GM19463 (cell line): ENCODE results near the gene MMS19.

Experiments
- ATAC-seq: cut with Tn5 transposase; IDR thresholded peaks from one replicate; pipeline ENCODE4 v1.9.1; 2021; ENCODE audit warnings: mild to moderate bottlenecking, moderate library complexity; ENCODE audit not compliant: unreplicated experiment

Gene MMS19, protein sequence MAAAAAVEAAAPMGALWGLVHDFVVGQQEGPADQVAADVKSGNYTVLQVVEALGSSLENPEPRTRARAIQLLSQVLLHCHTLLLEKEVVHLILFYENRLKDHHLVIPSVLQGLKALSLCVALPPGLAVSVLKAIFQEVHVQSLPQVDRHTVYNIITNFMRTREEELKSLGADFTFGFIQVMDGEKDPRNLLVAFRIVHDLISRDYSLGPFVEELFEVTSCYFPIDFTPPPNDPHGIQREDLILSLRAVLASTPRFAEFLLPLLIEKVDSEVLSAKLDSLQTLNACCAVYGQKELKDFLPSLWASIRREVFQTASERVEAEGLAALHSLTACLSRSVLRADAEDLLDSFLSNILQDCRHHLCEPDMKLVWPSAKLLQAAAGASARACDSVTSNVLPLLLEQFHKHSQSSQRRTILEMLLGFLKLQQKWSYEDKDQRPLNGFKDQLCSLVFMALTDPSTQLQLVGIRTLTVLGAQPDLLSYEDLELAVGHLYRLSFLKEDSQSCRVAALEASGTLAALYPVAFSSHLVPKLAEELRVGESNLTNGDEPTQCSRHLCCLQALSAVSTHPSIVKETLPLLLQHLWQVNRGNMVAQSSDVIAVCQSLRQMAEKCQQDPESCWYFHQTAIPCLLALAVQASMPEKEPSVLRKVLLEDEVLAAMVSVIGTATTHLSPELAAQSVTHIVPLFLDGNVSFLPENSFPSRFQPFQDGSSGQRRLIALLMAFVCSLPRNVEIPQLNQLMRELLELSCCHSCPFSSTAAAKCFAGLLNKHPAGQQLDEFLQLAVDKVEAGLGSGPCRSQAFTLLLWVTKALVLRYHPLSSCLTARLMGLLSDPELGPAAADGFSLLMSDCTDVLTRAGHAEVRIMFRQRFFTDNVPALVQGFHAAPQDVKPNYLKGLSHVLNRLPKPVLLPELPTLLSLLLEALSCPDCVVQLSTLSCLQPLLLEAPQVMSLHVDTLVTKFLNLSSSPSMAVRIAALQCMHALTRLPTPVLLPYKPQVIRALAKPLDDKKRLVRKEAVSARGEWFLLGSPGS

DNA sequence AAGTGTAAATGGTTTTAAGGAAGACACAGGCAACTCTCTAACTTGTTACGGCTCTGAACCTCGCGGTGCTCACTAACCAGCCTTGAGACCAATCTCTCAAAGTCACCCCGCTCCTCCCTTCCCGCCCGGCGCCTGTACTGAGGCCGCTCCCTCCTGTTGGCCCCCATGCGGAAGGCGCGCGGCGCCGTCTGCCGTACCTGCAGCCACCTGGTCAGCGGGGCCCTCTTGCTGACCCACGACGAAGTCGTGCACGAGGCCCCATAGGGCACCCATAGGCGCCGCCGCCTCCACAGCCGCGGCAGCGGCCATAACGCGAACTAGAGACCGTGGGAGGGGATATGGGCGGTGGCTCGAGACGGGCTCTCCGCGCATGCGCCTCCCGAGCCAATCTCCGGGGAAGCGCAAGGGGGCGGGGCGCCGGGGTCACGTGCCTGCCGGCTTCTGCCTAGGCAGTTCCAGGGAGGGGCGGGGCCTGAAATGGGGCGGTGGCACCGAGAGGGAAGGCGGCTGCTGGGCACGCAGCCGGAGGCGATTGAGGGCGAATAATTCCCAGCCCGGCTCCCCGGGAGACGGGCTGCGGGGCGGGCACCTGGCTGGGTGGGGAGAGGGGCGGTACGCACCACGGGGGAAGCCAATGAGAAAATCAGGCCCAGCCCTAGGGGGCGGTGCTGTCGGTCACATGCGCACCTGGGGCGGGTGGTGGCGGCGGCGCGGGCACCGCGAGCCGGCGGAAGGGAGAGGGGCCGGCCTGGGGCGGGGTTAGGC, at the start of gene MMS19:
Gene MMS19 (minus strand): TSS at position 347 of the 765 bp plus-strand sequence. CDS start 38 bp downstream, at position 309.
- peak; percentile 89 for ATAC-seq

GRCh38 chr10:97547962-97548361, 49.7 kb upstream of the MMS19 start:
- ATAC-seq: no peak

- ATAC-seq: no peak
Observed at GRCh38 chr10:97547271-97547600, 49.0 kb upstream of the MMS19 start.

GRCh38 chr10:97546456-97547270, 48.4 kb upstream of the MMS19 start:
- no peak for ATAC-seq

GRCh38 chr10:97543025-97543546, 44.9 kb upstream of the MMS19 start:
- peak; percentile 62 for ATAC-seq

- ATAC-seq: no peak
Observed at GRCh38 chr10:97542169-97543024, 44.2 kb upstream of the MMS19 start.

DNA sequence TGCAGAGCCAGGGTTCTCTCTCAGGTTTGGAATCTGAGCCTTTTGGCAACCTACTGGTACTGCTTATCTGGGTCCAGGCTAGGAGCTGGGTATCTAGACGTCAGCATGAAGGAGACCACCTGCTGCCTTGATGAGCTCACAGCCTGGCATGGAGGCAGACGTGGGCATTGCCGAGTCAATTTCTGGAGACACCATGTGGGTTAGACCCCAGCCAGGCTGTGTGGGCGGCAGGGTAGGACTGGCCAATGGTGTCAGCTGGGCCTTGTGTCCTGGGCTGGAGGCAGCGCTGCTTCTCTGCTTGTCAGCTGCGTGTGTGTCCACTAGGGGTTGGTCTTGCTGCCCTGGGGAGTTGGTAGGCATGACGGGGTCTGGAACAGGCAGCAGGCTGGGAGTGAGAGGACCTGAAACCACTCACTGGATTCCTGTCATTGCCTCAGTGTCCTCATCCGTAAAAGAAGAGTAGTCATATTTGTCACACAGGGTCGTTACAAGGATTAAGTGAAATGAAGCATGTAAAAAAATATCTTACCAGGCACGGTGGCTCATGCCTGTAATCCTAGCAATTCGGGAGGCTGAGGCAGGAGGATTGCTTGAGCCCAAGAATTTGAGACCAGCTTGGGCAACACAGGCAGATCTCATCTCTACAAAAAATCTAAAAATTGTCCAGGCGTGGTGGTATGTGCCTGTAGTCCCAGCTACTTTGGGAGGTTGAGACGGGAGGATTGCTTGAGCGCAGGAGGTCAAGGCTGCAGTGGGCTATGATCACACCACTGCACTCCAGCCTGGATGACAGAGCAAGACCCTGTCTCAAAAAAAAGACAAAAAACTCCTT, 42.7 kb upstream of the MMS19 start:
- no peak for ATAC-seq

GRCh38 chr10:97539523-97540200, 41.4 kb upstream of the MMS19 start:
- no peak for ATAC-seq

DNA sequence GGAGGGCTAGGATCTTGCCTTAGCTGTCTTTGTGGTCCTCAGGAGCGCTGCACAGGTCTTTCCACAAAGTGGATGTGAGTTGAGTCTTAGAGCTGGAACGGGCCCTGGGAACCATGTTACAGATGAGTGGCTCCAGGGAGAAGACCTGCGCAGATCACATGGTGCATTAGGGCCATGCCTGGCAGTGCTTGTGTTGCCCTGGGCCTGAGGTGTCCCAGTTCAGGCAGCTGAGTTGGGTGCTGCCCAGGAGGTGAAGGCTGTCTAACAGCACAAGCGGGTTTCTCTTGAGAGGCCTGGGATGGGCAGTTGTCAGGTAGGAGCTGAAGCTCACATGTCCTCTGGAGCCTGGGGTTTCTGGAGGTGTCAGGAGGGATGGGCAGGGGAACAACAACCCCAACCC, 40.6 kb upstream of the MMS19 start:
- no peak for ATAC-seq

GRCh38 chr10:97538411-97538810, 40.2 kb upstream of the MMS19 start:
- ATAC-seq: no peak

DNA sequence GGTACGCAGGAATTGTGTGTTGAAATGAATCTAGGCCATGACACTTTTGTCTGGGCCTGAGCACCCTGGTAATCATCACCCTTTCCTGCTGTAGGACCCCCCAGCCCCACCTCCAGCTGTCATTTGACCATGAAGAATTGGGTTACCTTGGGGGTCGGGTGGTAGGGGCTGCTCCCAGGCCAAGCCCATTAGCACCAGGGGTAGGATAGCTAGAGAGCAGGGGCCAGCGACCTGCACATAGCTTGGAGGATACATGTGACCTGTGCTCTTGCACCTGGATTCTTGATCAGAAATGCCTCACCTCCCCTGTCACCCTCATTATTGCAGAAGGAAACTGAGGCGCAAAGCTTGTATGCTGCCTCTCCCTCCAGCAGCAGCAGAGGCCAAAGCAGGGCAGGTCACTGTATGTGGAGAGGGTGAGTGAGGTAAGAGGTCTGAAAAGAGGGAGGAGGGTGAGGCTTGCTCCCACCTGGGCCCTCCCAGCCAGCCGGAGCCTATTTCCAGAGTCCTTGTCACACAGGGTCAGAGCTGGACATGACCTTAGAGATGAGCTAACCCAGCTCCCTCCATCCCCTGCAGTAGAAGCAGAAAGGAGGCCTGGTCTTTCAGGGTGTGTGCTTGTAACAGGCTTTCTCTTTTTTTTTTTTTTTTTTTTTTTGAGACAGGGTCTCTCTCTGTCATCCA, 39.1 kb upstream of the MMS19 start:
- no peak for ATAC-seq

- ATAC-seq: no peak
Observed at GRCh38 chr10:97534746-97535367, 36.6 kb upstream of the MMS19 start.

GRCh38 chr10:97533888-97534287, 35.7 kb upstream of the MMS19 start:
- ATAC-seq: no peak

DNA sequence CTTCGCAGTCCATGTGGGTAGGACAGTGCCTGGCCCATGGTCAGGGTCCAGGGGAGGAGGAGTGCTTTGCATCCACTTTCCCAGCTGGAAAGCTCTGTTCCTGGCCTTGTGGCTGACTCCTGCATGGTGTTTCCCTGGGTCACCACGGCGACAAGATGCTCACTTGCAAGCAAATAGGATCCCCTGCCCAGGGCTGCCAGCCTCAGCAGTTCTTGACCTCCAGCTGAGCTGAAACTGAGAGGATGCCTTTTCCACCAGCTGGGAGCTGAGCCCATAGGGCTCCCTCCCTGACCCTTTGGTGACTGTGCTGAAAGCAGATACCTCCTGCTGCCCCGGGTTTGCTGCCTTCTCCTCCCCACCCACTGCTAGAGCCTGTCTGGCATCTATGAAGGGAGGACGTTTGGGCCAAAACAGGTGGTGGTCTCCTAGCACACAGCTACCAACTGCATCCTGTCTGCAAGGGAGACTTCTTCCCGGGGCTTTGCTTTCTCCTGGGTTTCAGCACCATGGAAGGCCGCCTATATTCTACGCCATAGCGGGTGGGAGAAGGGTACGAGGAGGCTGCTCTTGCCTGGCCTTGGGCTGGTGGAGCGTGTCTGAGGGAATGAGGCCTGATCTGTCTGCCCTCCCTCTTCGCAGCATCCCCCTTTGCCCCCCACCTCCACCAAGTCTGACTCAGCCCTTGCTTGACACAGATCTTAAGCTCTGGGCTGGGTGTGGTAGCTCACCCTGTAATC, 34.9 kb upstream of the MMS19 start:
- no peak for ATAC-seq

DNA sequence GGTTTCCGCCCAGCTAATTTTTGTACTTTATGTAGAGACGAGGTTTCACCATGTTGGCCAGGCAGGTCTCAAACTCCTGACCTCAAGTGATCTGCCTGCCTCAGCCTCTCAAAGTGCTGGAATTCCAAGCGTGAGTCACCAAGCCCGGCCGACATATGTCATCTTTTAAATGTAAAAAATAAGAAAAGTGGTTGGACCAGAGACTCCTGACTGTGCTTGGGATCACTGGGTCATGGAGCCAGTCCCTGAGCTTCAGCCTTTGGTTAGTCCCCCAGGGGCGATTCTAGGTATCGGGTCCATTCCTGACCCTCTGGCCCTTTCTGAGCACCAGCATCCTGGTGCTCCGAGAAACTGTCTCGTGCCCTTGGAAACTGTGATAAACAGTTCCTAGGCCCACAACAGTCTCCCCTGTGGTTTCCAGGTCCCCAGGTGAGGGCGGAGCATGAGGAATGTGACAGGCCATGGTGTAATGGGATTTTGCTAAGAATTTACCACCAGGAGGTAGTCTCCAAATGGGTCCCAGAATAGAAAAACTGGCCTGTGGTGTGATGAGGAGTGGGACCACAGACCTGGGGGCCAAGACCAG, 33.3 kb upstream of the MMS19 start:
- ATAC-seq: no peak
